Activated naive CD8-positive, alpha-beta T cell treated with anti-CD3 and anti-CD28 coated beads, Interleukin-2, amount 50 U/mL, for 16 hours (primary cell): ENCODE results near the gene USE1.
A peak's percentile ranks its signal among the peaks of the same experiment; 100 is the strongest.
"Not testable (repeated sequence)": the region's sequence is repeated elsewhere in the genome, so short reads cannot be mapped to it uniquely, and the experiment has no call there.

Experiments
- DNase-seq: peaks from one replicate; pipeline ENCODE4 v3.0.0-alpha.2; 2020; ENCODE audit warnings: low read depth, low spot score

Gene USE1, protein sequence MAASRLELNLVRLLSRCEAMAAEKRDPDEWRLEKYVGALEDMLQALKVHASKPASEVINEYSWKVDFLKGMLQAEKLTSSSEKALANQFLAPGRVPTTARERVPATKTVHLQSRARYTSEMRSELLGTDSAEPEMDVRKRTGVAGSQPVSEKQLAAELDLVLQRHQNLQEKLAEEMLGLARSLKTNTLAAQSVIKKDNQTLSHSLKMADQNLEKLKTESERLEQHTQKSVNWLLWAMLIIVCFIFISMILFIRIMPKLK

DNA sequence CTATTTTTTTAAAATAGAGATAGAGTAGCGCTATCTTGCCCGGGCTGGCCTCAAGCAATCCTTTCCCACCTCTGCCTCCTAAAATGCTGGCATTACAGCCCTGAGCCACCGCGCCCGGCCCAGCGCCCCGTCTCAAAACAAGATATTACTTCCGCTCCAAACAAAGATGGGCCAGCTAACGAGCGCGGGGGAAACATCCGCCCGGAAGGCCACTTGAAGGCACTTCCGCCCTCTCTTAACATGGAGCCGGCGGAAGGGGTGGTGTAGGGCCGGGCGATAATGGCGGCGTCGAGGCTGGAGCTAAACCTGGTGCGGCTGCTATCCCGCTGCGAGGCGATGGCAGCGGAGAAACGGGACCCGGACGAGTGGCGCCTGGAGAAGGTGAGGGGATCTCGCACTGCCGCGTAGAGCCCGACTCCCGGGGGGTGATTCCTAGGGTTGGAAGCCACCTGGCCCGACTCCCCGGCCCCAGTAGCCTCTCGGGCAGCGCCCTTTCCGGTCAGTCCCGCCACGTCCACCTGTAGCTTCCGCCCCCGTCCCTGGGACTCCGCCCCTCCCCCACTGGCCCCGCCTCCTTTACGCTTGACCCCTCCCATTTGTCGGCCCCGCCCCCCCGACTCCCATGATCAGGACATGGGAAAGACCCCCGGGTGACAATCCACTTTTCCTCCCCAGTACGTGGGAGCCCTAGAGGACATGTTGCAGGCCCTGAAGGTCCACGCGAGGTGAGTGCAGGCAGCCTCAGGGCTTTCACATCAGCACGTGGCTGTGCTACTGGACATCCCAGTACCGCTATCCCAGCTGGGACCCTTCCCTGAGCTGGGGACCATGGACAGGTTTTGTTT is at the start of gene USE1:
Gene USE1 (plus strand): TSS at position 231 of the 845 bp plus-strand sequence. CDS start 49 bp downstream, at position 280.
- DNase-seq, result peak; percentile 76

DNA sequence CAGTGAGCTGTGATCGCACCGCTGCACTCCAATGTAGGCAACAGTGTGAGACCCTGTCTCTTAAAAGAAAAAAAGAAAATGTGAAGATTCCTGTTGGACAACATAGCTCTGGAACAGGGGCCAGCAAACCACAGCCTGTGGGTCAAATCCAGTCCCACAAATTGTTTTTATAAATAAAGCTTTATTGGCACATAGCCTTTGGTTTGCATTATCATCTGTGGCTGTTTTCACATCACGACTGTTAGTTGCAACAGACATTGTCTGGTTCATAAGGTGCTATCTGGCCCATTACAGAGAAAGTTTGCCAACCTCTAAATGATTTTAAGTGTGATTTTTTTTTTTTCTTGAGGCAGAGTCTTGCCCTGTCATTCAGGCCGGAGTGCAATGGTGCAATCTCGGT is 49.4 kb upstream of the USE1 start:
- no peak for DNase-seq

DNA sequence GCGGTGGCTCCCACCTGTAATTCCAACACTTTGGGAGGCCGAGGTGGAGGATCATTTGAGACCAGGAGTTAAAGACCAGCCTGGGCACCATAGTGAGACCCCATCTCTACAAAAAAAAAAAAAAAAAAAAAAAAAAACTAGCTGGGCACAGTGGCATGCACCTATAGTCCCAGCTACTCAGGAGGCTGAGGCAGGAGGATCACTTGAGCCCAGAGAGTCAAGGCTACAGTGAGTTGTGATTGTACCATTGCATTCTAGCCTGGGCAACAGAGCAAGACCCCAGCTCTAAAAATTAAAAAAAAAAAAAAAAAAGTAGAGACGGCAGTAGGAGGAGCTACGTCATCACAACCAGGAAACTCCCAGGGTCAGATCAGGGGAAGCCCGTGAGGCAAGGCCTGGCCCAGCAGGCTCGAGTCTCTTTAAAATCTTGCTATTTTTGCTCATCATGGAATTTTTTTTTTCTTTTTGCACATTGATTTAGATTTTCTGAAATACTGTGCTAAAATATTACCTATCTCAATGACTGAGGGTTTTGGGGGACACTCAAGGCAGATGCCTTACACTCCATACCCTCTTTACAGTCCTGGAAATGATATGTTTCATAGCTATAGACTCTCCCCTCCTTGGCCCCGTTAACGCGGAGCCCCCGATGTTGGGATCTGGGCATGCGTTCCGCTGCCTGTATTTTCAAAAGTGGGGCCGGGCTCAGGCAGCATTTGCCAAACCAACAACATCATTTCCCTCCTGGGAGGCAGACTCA is 44.4 kb upstream of the USE1 start:
- no peak for DNase-seq

DNA sequence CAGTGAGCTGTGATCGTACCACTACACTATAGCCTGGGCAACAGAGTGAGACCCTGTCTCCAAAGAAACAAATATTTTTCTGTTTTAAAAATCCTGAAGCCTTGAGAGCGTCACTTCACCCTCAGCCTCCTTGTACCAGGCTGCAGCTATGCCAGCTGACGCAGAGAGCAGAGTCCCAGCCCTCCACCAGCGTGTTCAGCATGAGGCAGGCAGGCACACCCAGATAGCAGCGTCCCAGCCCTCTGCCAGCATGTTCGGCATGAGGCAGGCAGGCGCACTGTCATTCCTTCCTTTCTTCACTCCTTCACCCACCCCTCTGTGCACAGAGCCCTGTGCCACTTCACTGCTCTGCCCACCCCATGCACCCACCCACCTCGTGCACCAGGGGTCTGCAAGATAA is 43.3 kb upstream of the USE1 start:
- DNase-seq, result no peak

DNA sequence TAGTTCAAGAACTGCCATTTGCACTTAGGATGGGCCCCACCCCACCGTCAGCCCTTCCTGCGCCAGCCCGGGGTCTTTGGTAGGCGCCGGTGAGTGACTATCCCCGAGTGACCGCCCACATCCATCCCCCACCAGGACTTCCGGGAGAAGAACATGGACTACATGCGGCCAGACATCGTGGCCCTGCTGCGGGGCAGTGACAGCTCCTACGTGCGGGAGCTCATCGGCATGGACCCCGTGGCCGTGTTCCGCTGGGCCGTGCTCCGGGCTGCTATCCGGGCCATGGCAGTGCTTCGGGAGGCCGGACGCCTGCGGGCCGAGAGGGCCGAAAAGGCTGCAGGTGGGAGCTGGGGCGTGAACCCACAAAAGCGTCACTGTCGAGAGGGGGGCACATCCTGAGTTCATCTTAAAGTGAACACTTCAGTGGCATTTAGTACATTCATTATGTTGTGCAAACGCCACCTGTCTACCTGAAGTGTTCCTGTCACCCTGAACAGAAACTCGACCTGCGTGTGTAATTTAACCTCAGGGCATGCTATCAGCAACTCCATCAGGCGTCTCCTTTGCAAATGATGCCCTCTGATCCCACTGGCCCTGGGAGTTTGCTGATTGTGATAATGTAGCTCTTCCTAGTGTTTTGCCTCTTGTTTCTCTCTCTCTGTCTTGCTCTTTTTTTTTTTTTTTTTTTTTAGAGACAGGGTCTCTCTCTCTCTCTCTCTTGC is 42.4 kb upstream of the USE1 start:
- no peak for DNase-seq

DNA sequence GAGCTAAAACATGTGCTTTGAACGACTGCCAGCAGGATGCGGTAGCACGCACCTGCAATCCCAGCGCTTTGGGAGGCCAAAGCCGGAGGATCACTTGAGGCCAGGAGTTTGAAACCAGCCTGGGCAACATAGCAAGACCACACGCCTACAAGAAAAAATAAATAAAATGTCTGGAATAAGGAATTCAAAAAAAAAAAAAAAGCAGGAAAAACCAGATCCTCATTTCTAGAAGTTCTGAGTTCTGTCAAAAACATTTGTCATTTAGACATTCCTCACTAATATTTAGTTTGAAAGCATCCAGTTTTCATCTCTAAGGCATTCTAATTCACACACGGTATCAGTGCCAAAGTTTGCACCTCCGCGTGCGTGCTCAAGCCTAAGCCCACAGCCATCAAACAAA is 36.9 kb upstream of the USE1 start:
- no peak for DNase-seq

DNA sequence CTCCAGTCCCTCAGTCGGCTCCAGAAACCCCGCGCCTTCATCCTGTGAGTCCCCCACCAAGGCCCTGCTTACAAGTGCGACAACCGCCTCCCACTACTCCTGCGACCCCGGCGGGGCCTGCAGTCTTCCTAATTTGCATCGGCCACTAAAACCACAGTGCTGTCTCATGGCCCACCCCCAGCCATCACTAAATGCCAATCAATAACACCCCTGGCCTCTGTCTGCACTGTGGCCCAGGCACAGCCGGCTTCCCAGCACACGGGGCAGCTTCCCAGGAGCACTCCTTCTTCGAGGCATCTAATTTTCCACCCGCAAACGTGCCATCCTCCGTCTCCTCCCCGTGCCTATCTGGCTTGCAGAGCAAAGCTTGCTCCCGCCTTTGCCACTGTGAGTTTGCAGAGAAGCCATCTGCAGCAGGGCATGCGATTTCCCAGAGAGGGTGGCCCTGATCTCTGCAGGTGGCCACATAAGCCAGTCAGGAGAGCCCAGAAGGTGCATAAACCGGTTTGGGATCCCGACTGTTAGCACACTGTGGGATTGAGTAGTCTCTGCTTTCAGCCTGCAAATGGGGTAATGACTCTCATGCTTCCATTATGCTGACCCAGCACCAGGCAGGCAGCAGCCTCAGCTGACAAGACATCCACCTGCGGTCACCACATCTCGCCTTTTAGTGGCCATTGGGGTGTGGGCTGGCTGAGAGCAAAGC is 34.0 kb upstream of the USE1 start:
- no peak for DNase-seq

DNA sequence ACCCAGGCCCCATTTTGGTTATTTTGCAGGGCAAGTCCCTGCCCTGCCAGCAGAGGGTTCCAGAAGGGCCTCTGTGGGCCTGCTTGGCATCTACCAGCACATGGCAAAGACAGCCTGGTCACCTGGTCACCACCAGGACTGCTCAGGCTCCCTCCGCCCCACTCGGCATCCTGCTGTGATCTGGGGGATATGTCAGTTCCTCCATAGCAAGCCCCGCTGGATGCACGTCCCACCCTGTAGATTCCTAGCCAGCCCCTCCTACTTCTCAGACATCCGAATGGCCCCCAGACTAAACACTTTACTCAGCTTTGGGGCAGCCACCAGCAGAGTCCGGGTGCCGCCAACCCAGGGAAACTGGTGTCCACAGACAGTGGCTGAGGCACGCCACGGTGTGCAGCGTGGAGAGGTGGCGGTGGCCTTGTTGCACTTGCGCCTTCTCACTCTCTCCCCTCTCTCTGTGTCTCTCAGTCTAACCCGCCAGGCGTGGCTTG is 31.8 kb upstream of the USE1 start:
- DNase-seq, result no peak

DNA sequence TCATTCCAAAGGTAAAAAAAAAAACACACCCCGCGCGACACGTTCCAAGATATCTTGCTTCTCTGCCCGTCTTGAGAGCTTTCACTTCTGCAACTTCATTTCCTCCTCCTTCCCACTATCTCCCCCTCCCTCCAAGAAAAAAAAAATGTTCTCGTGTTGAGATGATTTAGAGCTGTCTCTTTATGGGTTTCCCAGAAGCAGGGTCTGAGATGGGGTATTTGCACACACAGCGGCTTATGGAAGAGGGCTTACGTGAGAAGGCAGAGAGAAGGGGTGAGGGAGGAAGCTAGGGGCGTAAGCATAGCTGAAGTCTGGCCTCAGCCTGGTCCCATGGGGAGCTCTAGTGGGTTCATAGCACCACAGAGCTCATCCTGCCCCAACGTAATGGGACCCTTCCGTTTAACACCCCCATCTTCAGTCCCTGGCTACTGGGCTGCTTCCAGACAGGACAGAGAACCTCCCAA is 31.3 kb upstream of the USE1 start:
- DNase-seq, result no peak

DNA sequence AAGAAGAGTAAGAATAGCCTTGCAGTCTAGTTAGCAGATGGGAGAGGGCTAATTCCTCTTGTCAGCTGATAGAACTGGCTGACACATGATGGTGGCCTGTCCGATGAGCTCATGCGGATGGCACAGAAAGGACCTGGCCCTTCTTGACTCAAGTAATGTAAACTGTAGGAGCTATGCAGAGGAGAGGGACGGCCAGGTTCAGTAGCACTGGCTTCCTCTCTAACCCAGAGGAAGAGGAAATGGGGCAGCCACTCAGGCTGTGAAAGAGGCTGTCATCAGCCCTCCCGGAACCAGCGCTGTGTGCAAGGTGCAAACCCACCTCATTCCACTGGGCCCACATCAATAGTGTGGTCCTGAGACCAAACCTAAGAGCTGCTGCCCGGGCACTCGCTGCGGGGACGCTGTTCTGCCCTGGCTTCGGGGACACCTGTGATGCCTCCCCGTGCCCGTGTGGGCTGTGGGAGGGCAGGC is 30.8 kb upstream of the USE1 start:
- no peak for DNase-seq

DNA sequence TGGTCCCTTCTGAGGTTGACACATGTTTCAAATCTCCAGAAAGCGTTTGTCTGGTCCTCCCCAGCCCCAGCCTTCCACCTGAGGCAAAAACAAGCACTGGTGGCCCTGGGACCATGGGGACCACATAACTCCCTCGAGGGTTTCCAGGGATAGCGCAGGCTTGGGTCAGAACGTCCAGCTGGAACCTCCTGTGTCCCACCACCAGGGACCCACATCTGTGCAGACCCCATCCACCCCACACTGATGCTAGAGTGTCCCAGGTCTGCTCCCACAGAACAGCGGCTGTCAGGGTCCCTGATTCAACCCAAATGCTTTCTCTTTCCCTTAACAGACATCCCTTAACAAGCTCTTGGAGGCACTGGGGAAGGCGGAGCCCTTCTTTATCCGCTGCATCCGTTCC is 29.6 kb upstream of the USE1 start:
- DNase-seq, result no peak

DNA sequence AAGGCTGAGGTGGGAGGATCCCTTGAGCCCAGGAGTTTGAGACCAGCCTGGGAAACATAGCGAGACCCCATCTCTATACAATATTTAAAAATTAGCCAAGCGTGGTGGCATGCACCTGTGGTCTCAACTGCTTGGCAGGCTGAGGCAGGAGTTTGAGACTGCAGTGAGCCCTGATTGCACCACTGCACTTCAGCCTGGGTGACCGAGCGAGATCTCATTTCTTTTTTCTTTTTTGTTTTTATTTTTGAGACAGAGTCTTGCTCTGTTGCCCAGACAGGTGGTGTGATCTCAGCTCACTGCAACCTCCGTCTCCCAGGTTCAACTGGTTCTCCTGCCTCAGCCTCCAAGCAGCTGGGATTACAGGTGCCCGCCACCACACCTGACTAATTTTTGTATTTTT is 23.4 kb upstream of the USE1 start:
- DNase-seq, result not testable (repeated sequence)

DNA sequence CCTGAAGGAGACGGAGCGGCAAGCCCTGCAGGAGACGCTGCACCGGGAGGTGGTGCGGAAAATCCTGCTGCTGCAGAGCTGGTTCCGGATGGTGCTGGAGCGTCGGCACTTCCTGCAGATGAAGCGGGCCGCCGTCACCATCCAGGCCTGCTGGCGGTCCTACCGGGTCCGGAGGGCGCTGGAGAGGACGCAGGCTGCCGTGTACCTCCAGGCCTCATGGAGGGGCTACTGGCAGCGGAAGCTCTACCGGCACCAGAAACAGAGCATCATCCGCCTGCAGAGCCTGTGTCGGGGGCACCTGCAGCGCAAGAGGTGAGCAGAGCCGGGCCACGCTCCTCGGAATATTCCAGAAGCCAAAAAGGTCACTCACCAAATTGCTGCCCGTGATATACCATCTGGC is 22.4 kb upstream of the USE1 start:
- DNase-seq, result no peak

DNA sequence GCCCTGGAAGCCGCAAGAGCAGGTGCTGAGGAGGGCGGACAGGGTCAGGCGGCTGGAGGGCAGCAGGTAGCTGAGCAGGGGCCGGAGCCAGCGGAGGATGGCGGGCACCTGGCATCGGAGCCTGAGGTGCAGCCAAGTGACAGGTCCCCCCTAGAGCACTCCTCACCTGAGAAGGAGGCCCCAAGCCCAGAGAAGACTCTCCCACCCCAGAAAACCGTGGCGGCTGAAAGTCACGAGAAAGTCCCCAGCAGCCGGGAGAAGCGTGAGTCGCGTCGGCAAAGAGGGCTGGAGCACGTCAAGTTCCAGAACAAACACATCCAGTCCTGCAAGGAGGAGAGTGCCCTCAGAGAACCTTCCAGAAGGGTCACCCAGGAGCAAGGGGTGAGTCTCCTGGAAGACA is 20.5 kb upstream of the USE1 start:
- DNase-seq, result no peak

DNA sequence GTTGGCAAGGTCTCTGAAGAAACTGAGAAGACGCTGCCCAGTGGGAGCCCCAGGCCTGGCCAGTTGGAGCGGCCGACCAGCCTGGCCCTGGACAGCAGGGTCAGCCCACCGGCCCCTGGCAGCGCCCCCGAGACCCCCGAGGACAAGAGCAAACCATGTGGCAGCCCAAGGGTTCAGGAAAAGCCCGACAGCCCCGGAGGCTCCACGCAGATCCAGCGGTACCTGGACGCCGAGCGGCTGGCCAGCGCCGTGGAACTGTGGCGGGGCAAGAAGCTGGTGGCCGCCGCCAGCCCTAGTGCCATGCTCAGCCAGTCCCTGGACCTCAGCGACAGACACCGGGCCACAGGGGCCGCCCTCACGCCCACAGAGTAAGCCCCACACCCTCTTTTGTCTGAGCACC is 20.1 kb upstream of the USE1 start:
- no peak for DNase-seq

DNA sequence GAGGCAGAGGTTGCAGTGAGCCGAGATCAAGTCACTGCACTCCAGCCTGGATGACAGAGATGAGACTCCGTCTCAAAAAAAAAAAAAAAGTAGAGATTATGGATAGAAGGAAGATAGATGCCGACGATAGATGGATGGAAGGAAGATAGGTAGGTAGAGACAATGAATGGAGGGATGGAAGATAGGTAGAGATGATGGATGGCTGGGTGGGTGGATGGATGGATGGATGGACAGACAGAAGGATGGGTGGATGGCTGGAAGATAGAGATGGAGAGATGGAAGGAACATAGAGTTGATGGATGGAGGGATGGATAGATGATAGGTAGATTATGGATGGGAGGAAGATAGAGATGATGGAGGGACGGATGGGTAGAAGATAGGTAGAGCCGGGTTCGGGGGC is 18.5 kb upstream of the USE1 start:
- DNase-seq, result no peak

DNA sequence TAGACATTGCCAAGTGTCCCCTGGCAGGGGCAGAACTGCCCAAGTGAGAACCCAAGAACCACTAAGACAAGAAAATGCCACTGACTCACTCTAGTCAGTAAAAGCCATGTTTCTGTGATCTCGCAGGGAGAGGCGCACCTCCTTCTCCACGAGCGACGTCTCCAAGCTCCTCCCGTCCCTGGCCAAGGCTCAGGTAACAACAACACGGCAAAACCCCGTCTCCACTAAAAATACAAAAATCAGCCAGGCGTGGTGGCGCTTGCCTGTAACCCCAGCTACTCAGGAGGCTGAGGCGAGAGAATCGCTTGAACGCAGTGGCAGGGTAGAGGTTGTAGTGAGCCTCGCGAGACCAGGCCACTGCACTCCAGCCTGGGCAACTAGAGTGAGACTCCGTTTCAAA is 17.5 kb upstream of the USE1 start:
- no peak for DNase-seq

DNA sequence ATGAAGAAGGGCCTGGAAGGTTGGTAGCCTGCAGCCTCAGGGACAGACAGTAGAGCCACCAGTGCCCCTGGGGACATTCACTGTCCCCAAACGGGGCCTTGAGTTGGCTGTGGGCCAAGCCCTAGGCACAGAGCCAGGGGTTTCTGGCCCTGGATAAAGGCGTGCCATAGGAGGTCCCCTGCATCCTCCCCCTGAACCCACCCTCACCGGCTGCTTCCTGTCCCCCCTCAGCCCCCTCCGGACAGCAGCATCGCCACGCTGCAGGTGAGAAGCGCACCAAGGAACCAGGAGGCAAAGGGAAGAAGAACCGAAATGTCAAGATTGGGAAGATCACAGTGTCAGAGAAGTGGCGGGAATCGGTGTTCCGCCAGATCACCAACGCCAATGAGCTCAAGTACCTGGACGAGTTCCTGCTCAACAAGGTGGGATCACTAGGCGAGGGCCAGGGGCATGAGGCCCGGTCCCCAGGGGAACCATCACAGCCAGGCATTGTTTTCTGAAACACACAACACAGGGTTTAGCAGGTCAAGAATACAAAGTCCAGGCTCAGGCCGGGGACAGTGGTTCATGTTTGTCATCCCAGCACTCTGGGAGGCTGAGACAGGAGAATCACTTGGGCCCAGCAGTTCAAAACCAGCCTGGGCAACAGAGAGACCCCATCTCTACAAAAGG is 14.6 kb upstream of the USE1 start:
- no peak for DNase-seq

DNA sequence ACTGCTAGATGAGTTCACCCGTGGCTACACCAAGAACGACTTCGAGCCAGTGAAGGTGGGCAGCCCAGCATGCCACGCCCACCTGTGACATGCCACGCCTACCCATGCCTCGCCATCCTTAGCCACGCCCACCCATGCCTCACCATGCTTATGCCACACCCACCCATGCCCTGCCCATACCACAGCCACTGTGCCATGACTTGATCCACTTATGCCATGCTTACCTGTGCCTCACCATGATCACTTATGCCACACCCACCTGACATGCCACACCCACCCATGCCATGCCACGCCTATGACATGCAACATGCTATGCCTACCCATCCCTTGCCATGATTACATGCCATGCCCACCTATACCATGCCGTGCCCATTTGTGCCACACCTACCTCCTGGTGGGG is 12.9 kb upstream of the USE1 start:
- DNase-seq, result no peak

DNA sequence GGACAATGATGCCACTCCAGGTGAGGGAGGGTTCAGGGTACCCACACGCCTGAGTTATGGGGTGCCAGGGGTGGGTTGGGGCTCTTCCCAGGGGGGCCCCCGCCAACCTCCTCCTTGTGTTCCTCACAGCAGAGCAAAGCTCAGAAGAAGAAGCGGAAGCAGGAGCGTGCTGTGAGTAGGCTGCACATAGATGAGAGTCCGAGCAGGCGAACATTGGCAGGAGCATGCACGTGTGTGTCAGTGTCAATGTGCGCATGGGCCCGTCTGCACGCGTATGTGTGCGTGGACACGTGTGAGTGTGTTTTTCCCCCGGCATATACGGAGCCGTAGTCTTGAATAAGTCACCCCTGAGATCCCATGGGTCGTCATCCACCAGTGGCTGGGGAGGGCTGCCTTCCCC is 12.4 kb upstream of the USE1 start:
- DNase-seq, result no peak
